T-cell (primary cell): ENCODE results near the gene NSF. TPM values are rescaled to one million over a fixed set of nuclear protein-coding genes. Genes with fewer than 3 reads are reported as not detected.
A peak's percentile ranks its signal among the peaks of the same experiment; 100 is the strongest.
"Not testable (repeated sequence)": the region's sequence is repeated elsewhere in the genome, so short reads cannot be mapped to it uniquely, and the experiment has no call there.

Experiments
- ATAC-seq, 4 experiments: fragments of 200-7000 bp in 3 of 4; fragments of 150-1000 bp in 1 of 4; cut with Tn5 transposase; replicated peaks in 1 of 4; 1 replicate in 3 of 4; 2 replicates in 1 of 4; pipeline ENCODE4 v1.10.0; 2021; ENCODE audit warnings: moderate library complexity in 3 of 4, mild to moderate bottlenecking in 2 of 4, moderate number of reproducible peaks in 1 of 4
- CTCF ChIA-PET, 2 donors: fragments of 300-600 bp; sonication (Branson Sonifier 250); formaldehyde crosslinking; loops; one replicate each; lab custom pipeline; 2022; ENCODE audit warnings: antibody characterized with exemption in 2 of 2; lab: Charles Lee
- POLR2A ChIA-PET, 2 donors: fragments of 300-600 bp; sonication (Branson Sonifier 250); formaldehyde crosslinking; loops; one replicate each; lab custom pipeline; 2022; ENCODE audit warnings: antibody characterized with exemption in 2 of 2; lab: Charles Lee
- DNase-seq, 35 experiments: peaks; one replicate each; pipeline versions ENCODE4 v3.0.0 to v3.0.0-alpha.2; 2013 to 2023
- H3K27ac ChIP-seq: one replicate; pipeline ENCODE4 v1.5.1; 2013; ENCODE audit warnings: low read length
- H3K27me3 ChIP-seq, 2 experiments: replicated peaks in 1 of 2; 1 replicate in 1 of 2; 2 replicates in 1 of 2; pipeline versions ENCODE4 v1.6.1 to v1.7.0; 2013; ENCODE audit warnings: low read length in 1 of 2, mixed read lengths in 1 of 2; ENCODE audit not compliant: control insufficient read depth in 2 of 2, insufficient read depth in 2 of 2; ENCODE audit errors: extremely low read depth in 1 of 2
- H3K36me3 ChIP-seq, 2 donors: 1 replicate in 1 of 2; 2 replicates in 1 of 2; pipeline versions ENCODE4 v1.6.1 to v1.7.0; 2013; ENCODE audit warnings: low read length in 1 of 2; ENCODE audit not compliant: control insufficient read depth in 2 of 2, insufficient read depth in 1 of 2; ENCODE audit errors: extremely low read depth in 1 of 2
- H3K4me1 ChIP-seq, 2 experiments: 1 replicate in 1 of 2; 2 replicates in 1 of 2; pipeline versions ENCODE4 v1.6.1 to v1.7.0; 2013; ENCODE audit warnings: low read length in 2 of 2, mixed read lengths in 1 of 2; ENCODE audit not compliant: insufficient read depth in 2 of 2, control insufficient read depth in 1 of 2; ENCODE audit errors: extremely low read depth in 1 of 2
- H3K4me3 ChIP-seq, 2 donors: 1 replicate in 1 of 2; 2 replicates in 1 of 2; pipeline versions ENCODE4 v1.5.1 to v1.7.0; 2013; ENCODE audit warnings: mild to moderate bottlenecking in 2 of 2, low read length in 1 of 2, moderate library complexity in 1 of 2; ENCODE audit not compliant: control insufficient read depth in 1 of 2; ENCODE audit errors: extremely low read depth in 1 of 2
- H3K9me3 ChIP-seq: 2 replicates; pipeline ENCODE4 v1.7.0; 2013
- H3K27ac Mint-ChIP-seq, 2 donors: one replicate each; pipeline ENCODE4 v1.8.0; 2020 to 2021; ENCODE audit warnings: mild to moderate bottlenecking in 2 of 2, mixed read lengths in 2 of 2
- H3K27me3 Mint-ChIP-seq, 2 donors: one replicate each; pipeline ENCODE4 v1.8.0; 2021 to 2022; ENCODE audit warnings: mixed read lengths in 2 of 2
- H3K36me3 Mint-ChIP-seq: one replicate; pipeline ENCODE4 v1.8.0; 2021; ENCODE audit warnings: mixed read lengths
- H3K4me1 Mint-ChIP-seq, 3 donors: one replicate each; pipeline ENCODE4 v1.8.0; 2020 to 2022; ENCODE audit warnings: mixed read lengths in 3 of 3, mild to moderate bottlenecking in 1 of 3
- H3K4me3 Mint-ChIP-seq, 3 donors: one replicate each; pipeline ENCODE4 v1.8.0; 2020 to 2022; ENCODE audit warnings: mild to moderate bottlenecking in 3 of 3, mixed read lengths in 3 of 3, moderate library complexity in 3 of 3
- H3K9me3 Mint-ChIP-seq, 3 donors: one replicate each; pipeline ENCODE4 v1.8.0; 2020 to 2022; ENCODE audit warnings: mixed read lengths in 3 of 3
- WGBS: methylation state at CpG from one replicate; pipeline ENCODE4 v1.1.5; 2013; ENCODE audit warnings: missing lambda C conversion rate; ENCODE audit not compliant: insufficient coverage; 5-methylcytosine and 5-hydroxymethylcytosine counted together
- total RNA-seq, 35 experiments: library from RNA in 6 of 35; stranded (reverse) in 6 of 35; fragments of 120-200 nt in 1 of 35; gene quantifications; one replicate each; pipeline versions ENCODE4 v1.2.1 to v1.2.4 and lab custom pipeline; 2013 to 2026

NSF gene
- total RNA-seq, 5 donors from 2014 or later (not counting 1 experiment from before 2014, with no cell fraction given) = 33.1 to 54.8 (median 43.2) TPM

GRCh38 chr17:46647251-46647650, 56.8 kb downstream of the NSF start:
- WGBS = no CpG with 5 or more reads among the region's 2 CpGs
- H3K36me3 ChIP-seq, H3K27me3 ChIP-seq, ATAC-seq, H3K27ac ChIP-seq, H3K4me1 ChIP-seq, DNase-seq, H3K36me3 Mint-ChIP-seq, H3K4me1 Mint-ChIP-seq, H3K9me3 ChIP-seq, CTCF ChIA-PET, H3K27ac Mint-ChIP-seq, H3K27me3 Mint-ChIP-seq, H3K9me3 Mint-ChIP-seq, H3K4me3 Mint-ChIP-seq, POLR2A ChIA-PET, H3K4me3 ChIP-seq: not testable (repeated sequence)

DNA sequence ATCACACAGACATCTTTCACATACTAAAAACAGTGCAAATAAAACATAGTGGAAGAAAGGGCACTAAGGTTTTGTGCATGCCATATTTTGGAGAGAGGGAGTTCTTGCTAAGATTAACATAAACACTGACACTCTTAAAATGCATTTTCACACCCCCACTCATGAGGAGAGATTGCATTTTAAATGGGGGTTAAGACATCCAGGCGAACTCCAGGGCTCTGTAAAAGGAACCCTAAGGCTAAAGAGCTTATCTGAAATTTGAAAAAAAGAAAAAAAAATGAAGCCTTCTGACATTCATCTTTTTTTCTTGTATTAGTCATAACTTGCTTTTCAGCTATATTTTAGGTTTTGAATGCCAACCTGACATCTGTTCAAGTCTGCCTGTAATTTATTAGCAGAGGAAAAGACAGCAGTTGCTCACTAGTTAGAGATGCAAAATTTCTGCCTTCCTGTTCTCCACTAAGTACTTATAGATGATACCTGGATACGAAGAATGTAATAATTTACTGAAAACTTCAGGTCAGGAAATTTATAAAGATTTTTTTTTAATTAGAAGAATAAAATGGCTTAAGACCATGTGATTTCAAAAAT, 57.3 kb downstream of the NSF start:
- H3K4me1 Mint-ChIP-seq, DNase-seq, H3K36me3 ChIP-seq, H3K27ac Mint-ChIP-seq, CTCF ChIA-PET, ATAC-seq, H3K27ac ChIP-seq, POLR2A ChIA-PET, H3K9me3 Mint-ChIP-seq, H3K27me3 Mint-ChIP-seq, H3K36me3 Mint-ChIP-seq, H3K4me1 ChIP-seq, H3K9me3 ChIP-seq, H3K4me3 Mint-ChIP-seq, H3K4me3 ChIP-seq, H3K27me3 ChIP-seq: not testable (repeated sequence)
- no CpG with 5 or more reads among the region's 2 CpGs for WGBS

GRCh38 chr17:46649246-46649645, 58.8 kb downstream of the NSF start:
- CTCF ChIA-PET, H3K4me3 Mint-ChIP-seq, ATAC-seq: not testable (repeated sequence)

DNA sequence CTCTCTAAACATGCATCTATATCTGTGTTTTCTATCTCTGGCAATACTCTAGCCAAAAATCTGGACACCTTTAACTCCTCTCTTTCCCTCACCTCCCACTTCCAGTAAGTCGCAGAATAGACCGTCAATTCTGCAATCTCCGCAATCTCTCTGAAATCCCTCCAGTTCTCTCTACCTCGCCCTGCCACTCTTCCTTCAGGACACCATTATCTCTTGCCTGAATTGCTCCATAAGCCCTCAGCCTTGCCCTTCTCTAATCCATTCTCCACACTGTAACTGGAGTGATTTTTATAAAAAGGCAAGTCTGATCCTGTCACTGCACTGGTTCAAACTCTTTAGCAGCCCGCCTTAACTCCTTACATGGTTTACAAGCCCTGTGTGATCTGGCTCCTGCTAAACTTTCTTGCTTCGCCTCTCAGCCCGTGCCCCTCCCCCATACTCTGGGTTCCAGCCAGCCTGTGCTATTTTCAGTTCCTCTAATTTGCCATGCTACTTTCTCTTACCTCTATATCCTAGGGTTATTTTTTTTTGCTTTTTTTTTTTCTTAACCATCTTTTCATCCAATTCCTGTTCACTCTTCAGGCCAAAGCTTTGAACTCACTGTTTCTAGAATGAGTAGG, 61.7 kb downstream of the NSF start:
- DNase-seq, H3K9me3 Mint-ChIP-seq, H3K27me3 Mint-ChIP-seq, CTCF ChIA-PET, H3K36me3 ChIP-seq, H3K27ac ChIP-seq, H3K4me3 ChIP-seq, H3K36me3 Mint-ChIP-seq, H3K9me3 ChIP-seq, H3K4me1 ChIP-seq, H3K4me1 Mint-ChIP-seq, H3K27me3 ChIP-seq, ATAC-seq, H3K4me3 Mint-ChIP-seq, H3K27ac Mint-ChIP-seq, POLR2A ChIA-PET: not testable (repeated sequence)
- no CpG with 5 or more reads among the region's 7 CpGs for WGBS

More at GRCh38 chr17:46649246-46649645, 58.8 kb downstream of the NSF start:
- H3K4me3 ChIP-seq, H3K4me1 Mint-ChIP-seq, H3K27ac ChIP-seq, POLR2A ChIA-PET, H3K9me3 ChIP-seq, H3K4me1 ChIP-seq, H3K9me3 Mint-ChIP-seq, H3K36me3 ChIP-seq, H3K27me3 ChIP-seq, H3K27me3 Mint-ChIP-seq, H3K27ac Mint-ChIP-seq, H3K36me3 Mint-ChIP-seq: not testable (repeated sequence)
- no CpG with 5 or more reads among the region's 7 CpGs for WGBS
- DNase-seq = peak in 1 of 35 experiments; percentile 3

DNA sequence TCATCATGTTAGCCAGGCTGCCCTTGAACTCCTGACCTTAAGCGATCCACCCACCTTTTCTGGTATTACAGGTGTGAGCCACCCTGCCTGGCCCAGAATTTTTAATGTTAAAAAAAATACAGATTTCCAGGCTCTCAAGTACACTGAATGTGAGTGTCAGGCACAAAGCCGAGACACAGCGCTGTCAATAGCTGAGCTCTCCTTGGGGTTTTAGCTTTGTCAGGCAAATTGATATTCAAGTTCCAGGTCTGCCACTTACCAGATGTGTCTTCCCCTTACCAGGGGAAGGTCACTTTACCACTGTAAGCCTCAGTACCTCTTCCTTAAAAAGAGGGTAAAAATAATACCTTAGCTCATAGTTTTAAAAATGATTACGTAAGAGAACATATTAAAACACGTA, 67.8 kb downstream of the NSF start:
- H3K36me3 Mint-ChIP-seq, H3K4me1 ChIP-seq, H3K27ac Mint-ChIP-seq, H3K4me1 Mint-ChIP-seq, H3K4me3 Mint-ChIP-seq, H3K27me3 ChIP-seq, H3K27ac ChIP-seq, H3K9me3 Mint-ChIP-seq, H3K4me3 ChIP-seq, ATAC-seq, H3K9me3 ChIP-seq, POLR2A ChIA-PET, DNase-seq, H3K27me3 Mint-ChIP-seq, CTCF ChIA-PET, H3K36me3 ChIP-seq: not testable (repeated sequence)
- WGBS = no CpG with 5 or more reads among the region's 5 CpGs

DNA sequence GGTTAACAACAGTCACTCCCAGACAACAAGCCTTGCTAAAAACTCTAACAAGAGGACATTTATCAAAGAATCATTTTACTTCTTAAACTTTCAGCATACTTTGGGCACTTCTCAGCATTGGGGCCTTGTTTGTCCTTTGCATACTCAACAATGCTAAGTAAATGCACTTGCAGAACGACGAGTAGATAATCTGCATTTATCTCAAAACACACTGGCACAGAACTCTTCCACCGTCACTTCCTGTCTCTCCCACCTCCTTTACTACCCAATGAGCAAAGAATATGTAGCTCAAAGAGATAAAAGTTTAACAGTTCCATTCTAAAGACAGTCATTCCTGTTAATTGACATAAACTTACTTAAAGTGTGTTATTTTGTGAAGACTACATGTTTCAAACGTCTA, 69.2 kb downstream of the NSF start:
- H3K9me3 Mint-ChIP-seq, H3K4me1 Mint-ChIP-seq, H3K4me1 ChIP-seq, H3K4me3 ChIP-seq, H3K27ac ChIP-seq, H3K9me3 ChIP-seq, H3K36me3 Mint-ChIP-seq, H3K27me3 ChIP-seq, CTCF ChIA-PET, H3K27ac Mint-ChIP-seq, ATAC-seq, H3K36me3 ChIP-seq, H3K27me3 Mint-ChIP-seq, H3K4me3 Mint-ChIP-seq, DNase-seq, POLR2A ChIA-PET: not testable (repeated sequence)
- WGBS = no CpG with 5 or more reads among the region's 4 CpGs

GRCh38 chr17:46663123-46663522, 72.7 kb downstream of the NSF start:
- H3K4me3 Mint-ChIP-seq, DNase-seq, H3K36me3 Mint-ChIP-seq, H3K27me3 Mint-ChIP-seq, H3K9me3 ChIP-seq, H3K27ac ChIP-seq, POLR2A ChIA-PET, H3K36me3 ChIP-seq, H3K27ac Mint-ChIP-seq, H3K27me3 ChIP-seq, H3K4me1 Mint-ChIP-seq, ATAC-seq, CTCF ChIA-PET, H3K9me3 Mint-ChIP-seq, H3K4me3 ChIP-seq, H3K4me1 ChIP-seq: not testable (repeated sequence)
- WGBS = no CpG with 5 or more reads among the region's 1 CpG
